GM21619 (cell line): ENCODE data around the gene HSDL2.
"Not testable (repeated sequence)": the region's sequence is repeated elsewhere in the genome, so short reads cannot be mapped to it uniquely, and the experiment has no call there.

ENCODE experiments used
- ATAC-seq: cut with Tn5 transposase; IDR thresholded peaks from one replicate; pipeline ENCODE4 v1.9.1; 2021; ENCODE audit not compliant: unreplicated experiment

HSDL2 gene

DNA sequence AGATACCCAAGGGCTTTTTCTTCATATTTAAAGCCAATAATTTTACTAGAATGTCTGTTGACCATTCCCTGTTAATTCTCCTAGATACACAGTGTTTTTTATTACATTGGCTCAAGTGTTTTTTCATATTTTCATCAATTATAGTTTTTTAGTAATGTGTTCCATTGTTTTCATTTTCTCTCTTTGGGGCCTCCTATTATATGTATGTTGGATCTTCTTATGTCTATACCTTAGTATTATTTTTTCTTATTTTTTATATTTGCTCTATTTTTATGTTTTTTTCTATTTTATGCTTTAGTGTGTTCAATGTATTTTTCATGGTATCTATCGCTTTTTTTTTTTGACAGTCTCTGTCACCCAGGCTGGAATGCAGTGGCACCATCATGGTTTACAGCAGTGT lies 114.2 kb downstream of the HSDL2 start:
- no peak for ATAC-seq

DNA sequence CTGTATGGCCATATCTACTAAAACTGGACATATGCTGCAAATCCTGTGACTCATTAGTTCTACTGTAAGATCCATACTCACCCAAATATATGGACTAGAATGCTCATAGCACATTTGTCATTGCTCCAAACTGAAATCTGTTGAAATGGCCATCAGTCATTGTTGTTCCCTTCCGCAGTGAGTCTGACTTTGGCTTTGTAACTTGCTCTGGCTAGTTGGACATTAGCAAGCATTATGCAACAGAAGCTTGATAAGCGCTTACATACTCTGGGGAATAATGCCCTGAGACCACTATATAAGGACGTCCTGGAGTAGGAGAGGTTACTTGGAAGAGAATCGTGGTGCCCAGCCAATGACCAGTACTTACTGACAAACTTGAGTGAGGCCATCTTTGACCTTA lies 115.7 kb downstream of the HSDL2 start:
- no peak for ATAC-seq

DNA sequence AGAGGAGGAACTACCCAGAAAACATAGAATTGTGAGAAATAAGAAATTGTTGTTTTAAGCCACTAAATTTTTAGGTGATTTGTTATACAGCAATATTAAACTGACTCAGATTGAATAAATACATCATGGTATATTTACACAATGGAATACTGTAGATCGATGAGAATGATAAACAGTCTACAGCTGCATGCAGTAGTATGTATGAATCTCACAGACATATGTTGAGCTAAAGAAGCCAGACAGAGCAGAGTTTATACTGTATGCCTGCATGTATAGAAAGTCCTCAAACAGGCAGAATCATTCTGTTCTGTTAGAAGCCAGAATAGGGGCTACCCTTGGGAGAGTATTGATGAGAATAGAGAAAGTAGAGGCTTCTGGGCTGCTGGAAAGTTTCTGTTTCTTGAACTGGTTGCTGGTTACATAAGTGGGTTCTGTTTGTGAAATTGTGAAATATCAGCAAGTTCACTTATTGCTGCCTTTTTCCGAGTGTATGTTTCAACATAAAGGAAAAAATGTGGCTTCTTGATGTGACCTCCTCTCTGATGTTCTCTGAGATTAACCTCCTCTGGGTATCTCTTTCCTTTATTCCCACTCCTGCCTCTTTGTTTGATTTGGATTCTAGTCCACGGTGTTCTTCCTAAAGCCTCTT lies 116.3 kb downstream of the HSDL2 start:
- ATAC-seq: no peak

DNA sequence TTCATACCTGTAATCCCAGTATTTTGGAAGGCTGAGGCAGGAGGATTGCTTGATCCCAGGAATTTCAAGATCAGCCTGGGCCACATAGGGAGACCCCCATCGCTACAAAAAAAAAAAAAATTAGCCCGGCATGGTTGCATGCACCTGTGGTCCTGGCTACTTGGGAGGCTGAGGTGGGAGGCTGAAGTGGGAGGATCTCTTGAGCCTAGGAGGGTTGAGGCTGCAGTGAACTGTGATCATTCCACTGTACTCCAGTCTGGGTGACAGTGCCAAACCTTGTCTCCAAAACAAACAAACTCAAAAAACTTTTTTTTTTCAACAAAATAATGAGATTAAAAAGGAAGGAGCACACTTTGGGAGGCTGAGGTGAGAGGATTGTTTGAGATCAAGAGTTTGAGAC lies 120.9 kb downstream of the HSDL2 start:
- no peak for ATAC-seq

- no peak for ATAC-seq
These were observed 121.4 kb downstream of the HSDL2 start for GRCh38 chr9:112501287-112501686.

GRCh38 chr9:112502175-112502946 lies 122.5 kb downstream of the HSDL2 start:
- ATAC-seq: no peak

GRCh38 chr9:112503170-112503569 lies 123.3 kb downstream of the HSDL2 start:
- ATAC-seq: no peak

DNA sequence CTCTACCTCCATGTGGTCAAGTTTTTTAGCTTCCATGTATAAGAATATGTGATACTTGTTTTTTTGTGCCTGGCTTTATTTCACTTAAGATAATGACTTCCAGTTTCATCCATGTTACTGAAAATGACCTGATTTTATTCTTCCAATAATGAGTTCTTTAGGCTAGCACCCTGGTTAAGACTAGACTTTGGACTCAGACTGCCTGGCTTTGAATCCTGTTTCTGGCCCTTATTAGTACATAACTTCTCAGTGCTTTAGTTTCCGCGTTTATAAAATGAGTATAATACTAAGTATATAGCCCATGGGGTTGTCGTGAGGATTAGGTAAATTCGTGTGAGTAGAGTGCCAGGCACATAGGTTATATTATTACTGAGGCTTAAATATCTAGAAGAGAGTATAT lies 125.2 kb downstream of the HSDL2 start:
- no peak for ATAC-seq

DNA sequence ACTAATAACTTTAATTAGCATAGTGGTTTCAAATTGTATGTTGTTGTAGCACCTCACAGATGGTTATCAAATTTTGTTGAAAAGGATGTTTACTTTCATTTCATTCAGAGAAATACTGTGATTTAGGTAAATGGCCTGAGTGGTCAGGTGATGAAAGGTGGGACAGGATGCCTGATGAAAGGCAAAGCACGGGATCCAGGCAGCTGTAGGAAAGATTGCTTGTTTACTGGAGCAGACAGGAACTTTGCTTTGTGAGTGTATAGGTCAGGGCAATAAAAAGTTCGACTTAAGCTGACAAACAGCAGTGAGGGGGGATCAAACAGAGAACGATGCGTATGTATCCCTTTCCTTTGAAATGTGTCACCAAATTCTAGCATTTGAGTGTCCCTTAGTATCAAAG lies 125.7 kb downstream of the HSDL2 start:
- no peak for ATAC-seq

DNA sequence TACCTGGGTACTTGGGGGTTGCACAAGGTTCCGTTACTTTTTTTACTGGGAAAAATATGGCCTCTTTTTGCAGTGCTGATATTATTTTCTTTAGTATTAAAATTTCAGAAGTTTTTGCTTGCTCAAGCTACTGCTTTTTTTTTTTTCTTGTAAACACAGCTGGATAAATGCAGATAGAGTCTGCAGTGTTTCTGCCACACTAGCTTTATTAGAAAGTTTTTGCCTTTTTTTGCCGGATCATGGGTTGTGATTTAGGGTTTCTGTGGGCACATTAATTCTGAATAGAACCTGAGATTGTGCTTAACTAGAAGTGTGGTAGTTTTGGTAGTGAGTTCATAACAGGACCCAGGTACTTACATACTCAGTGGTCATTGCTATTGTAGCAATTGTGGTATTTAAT lies 126.7 kb downstream of the HSDL2 start:
- ATAC-seq: no peak

GRCh38 chr9:112507001-112507680 lies 127.2 kb downstream of the HSDL2 start:
- no peak for ATAC-seq

DNA sequence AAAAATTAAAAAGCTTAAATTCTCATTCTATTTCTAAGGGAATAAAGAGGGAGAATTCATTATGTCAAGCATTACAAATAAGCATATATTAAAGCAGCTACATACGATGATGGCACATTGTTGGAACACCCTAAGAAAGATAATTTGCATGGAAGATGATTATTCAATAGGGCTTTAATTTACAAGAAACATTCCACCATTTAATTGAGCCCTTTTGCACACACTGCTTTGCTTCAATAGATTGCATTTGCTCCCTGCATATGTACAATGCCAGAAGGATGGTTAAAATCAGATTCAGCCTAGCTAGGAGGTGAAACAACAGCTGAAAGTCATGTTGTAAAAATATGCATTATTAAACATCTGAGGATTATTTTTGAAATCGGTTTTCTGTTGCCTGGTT lies 128.5 kb downstream of the HSDL2 start:
- ATAC-seq: no peak

GRCh38 chr9:112512377-112512776 lies 132.5 kb downstream of the HSDL2 start:
- not testable (repeated sequence) for ATAC-seq

- no peak for ATAC-seq
These were observed 136.9 kb downstream of the HSDL2 start for GRCh38 chr9:112516769-112517168.

- no peak for ATAC-seq
These were observed 140.2 kb downstream of the HSDL2 start for GRCh38 chr9:112520069-112520468.

DNA sequence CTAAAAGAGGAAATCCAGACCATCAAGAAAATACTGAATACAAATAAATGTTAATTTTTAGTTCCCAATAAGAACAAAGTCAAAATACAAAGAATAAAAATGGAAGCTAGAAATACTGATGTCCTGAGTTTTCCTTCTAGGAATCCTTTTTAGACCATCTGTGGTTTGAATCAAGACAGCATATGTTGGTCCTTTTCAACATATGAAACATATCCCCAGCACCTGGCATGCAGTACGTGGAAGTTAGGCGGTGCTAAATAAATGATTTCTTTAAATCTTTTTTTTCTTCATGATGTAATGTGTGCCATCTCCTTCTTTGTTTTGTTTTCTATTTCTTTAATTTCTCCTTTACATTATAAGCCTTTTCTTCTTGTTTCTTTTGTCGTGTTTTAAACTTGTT lies 140.7 kb downstream of the HSDL2 start:
- no peak for ATAC-seq
